Liver (tissue), 9 donors: ENCODE results near the gene DPY19L3. TPM values are rescaled to one million over a fixed set of nuclear protein-coding genes. Genes with fewer than 3 reads are reported as not detected.

Experiments used
- DNase-seq: peaks from one replicate; pipeline ENCODE4 v3.0.0-alpha.2; 2017; ENCODE audit warnings: low spot score
- H3K27ac ChIP-seq, 2 donors: one replicate each; pipeline ENCODE4 v1.7.0; 2013; ENCODE audit warnings: inconsistent platforms in 2 of 2, low read length in 2 of 2, control low read depth in 1 of 2, low read depth in 1 of 2, mild to moderate bottlenecking in 1 of 2
- H3K27me3 ChIP-seq, 4 donors: one replicate each; pipeline versions ENCODE4 v1.6.1 to v1.7.0; 2013; ENCODE audit warnings: low read length in 3 of 4, inconsistent platforms in 1 of 4, mild to moderate bottlenecking in 1 of 4, moderate library complexity in 1 of 4; ENCODE audit not compliant: control insufficient read depth in 4 of 4, insufficient read depth in 4 of 4
- H3K36me3 ChIP-seq, 4 donors: one replicate each; pipeline versions ENCODE4 v1.6.1 to v1.7.0; 2013; ENCODE audit warnings: low read length in 3 of 4, mild to moderate bottlenecking in 3 of 4, low read depth in 1 of 4, moderate library complexity in 1 of 4; ENCODE audit not compliant: control insufficient read depth in 4 of 4, insufficient read depth in 3 of 4
- H3K4me1 ChIP-seq, 4 donors: one replicate each; pipeline versions ENCODE4 v1.6.1 to v1.7.0; 2013; ENCODE audit warnings: low read length in 3 of 4, mild to moderate bottlenecking in 3 of 4, moderate library complexity in 1 of 4; ENCODE audit not compliant: control insufficient read depth in 4 of 4, insufficient read depth in 4 of 4
- H3K4me3 ChIP-seq, 3 donors: one replicate each; pipeline versions ENCODE4 v1.6.1 to v1.7.0; 2013; ENCODE audit warnings: low read length in 3 of 3, control low read depth in 1 of 3, low read depth in 1 of 3, mild to moderate bottlenecking in 1 of 3
- H3K9ac ChIP-seq, 2 donors: one replicate each; pipeline ENCODE4 v1.7.0; 2013; ENCODE audit warnings: low read length in 2 of 2, mild to moderate bottlenecking in 2 of 2, moderate library complexity in 2 of 2, control low read depth in 1 of 2, low read depth in 1 of 2
- H3K9me3 ChIP-seq, 4 donors: one replicate each; pipeline versions ENCODE4 v1.6.1 to v1.7.0; 2013; ENCODE audit warnings: low read length in 3 of 4; ENCODE audit not compliant: control insufficient read depth in 4 of 4
- EGR1 ChIP-seq, 2 donors: IDR thresholded peaks; 2 replicates each; pipeline ENCODE4 v1.6.1; 2016 to 2018; ENCODE audit warnings: antibody characterized with exemption in 2 of 2, low read depth in 2 of 2
- FOXA1 ChIP-seq: IDR thresholded peaks from 2 replicates; pipeline ENCODE4 v1.6.1; 2016; ENCODE audit warnings: antibody characterized with exemption
- FOXA2 ChIP-seq: IDR thresholded peaks from 2 replicates; pipeline ENCODE4 v1.6.1; 2016; ENCODE audit warnings: antibody characterized with exemption
- GABPA ChIP-seq, 2 donors: IDR thresholded peaks in 1 of 2; conservative IDR thresholded peaks in 1 of 2; 2 replicates each; pipeline ENCODE4 v1.6.1; 2016; ENCODE audit warnings: antibody characterized with exemption in 2 of 2, mild to moderate bottlenecking in 1 of 2, moderate library complexity in 1 of 2
- HNF4A ChIP-seq, 2 donors: conservative IDR thresholded peaks; 2 replicates each; pipeline ENCODE4 v1.6.1; 2016; ENCODE audit warnings: antibody characterized with exemption in 2 of 2, mild to moderate bottlenecking in 2 of 2
- JUND ChIP-seq, 2 donors: IDR thresholded peaks; 2 replicates each; pipeline ENCODE4 v1.6.1; 2016; ENCODE audit warnings: antibody characterized with exemption in 2 of 2
- MAX ChIP-seq: IDR thresholded peaks from 2 replicates; pipeline ENCODE4 v1.6.1; 2016; ENCODE audit warnings: antibody characterized with exemption
- NR2F2 ChIP-seq: IDR thresholded peaks from 2 replicates; pipeline ENCODE4 v1.6.1; 2016; ENCODE audit warnings: antibody characterized with exemption
- RAD21 ChIP-seq, 2 donors: IDR thresholded peaks; 2 replicates each; pipeline ENCODE4 v1.6.1; 2016; ENCODE audit warnings: antibody characterized with exemption in 2 of 2, mild to moderate bottlenecking in 2 of 2
- RXRA ChIP-seq, 2 donors: IDR thresholded peaks; 2 replicates each; pipeline ENCODE4 v1.6.1; 2017 to 2018; ENCODE audit warnings: antibody characterized with exemption in 2 of 2, mild to moderate bottlenecking in 1 of 2
- SP1 ChIP-seq: IDR thresholded peaks from 2 replicates; pipeline ENCODE4 v1.6.1; 2018; ENCODE audit warnings: antibody characterized with exemption, mild to moderate bottlenecking
- TAF1 ChIP-seq: conservative IDR thresholded peaks from 2 replicates; pipeline ENCODE4 v1.6.1; 2016; ENCODE audit warnings: antibody characterized with exemption, mild to moderate bottlenecking
- YY1 ChIP-seq: IDR thresholded peaks from 2 replicates; pipeline ENCODE4 v1.6.1; 2016; ENCODE audit warnings: antibody characterized with exemption, mild to moderate bottlenecking
- ZBTB33 ChIP-seq: IDR thresholded peaks from 2 replicates; pipeline ENCODE4 v1.6.1; 2016; ENCODE audit warnings: antibody characterized with exemption
- WGBS: extraction: QIAGEN DNeasy Blood & Tissue Kit; methylation state at CpG from one replicate; pipeline ENCODE4 v1.1.7; 2013; 5-methylcytosine and 5-hydroxymethylcytosine counted together
- polyA plus RNA-seq, 2 donors: library from polyadenylated mRNA; stranded (reverse) in 1 of 2; unstranded in 1 of 2; fragments of 200-250 nt in 1 of 2; fragments of >200 nt in 1 of 2; fragmentation: Nextera tagmentation in 1 of 2; extraction: Ambion mirVana in 1 of 2; gene quantifications; one replicate each; pipeline versions ENCODE4 v1.2.1 to v1.2.3, GENCODE V29; 2013 to 2015
- total RNA-seq, 2 donors: library from RNA; depleted of rRNA; stranded (reverse); fragments of >200 nt; gene quantifications; one replicate each; pipeline ENCODE4 v1.2.3, GENCODE V29; 2014
- TF ChIP-seq, protein P1 (sequence below): IDR thresholded peaks from 2 replicates; pipeline ENCODE4 v1.6.1; 2016; ENCODE audit warnings: antibody characterized with exemption
- TF ChIP-seq, protein P2 (sequence below): IDR thresholded peaks from 2 replicates; pipeline ENCODE4 v1.6.1; 2016; ENCODE audit warnings: antibody characterized with exemption, mild to moderate bottlenecking
- donor health status: healthy.
- donor health status: healthy.
- donor health status: healthy.
- donor health status: healthy.
- donor health status: healthy.

Gene DPY19L3
- total and polyA plus RNA-seq, 4 donors: 2.7 to 13.0 (median 7.4) TPM

DNA sequence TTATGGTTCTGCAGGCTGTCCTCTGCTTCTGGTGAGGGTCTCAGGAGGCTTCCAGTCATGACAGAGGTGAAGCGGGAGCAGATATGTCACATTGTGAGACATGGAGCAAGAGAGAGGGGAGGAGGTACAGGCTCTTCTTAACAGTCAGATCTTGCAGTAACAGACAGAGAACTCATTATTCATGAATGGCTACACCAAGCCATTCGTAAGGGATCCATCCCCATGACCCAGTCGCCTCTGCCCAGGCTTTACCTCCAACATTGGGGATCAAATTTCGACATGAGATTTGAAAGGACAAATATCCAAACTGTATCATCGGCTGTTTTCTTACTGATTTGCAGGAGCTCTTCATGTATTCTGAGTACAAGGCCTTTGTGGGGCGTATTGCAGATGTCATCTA, 38.5 kb upstream of the DPY19L3 start:
- no peak for DNase-seq
- H3K27ac ChIP-seq: no peak overlapping the region
- no peak overlapping the region for H3K9ac ChIP-seq
- TF ChIP-seq RAD21 (IDR thresholded peaks at IDR 0.05) (no peak), FOXA2 (no peak), EGR1 (IDR thresholded peaks at IDR 0.05; ENCODE audit: low read depth in 2 of 2) (no peak), RXRA (IDR thresholded peaks at IDR 0.05) (no peak), JUND (IDR thresholded peaks at IDR 0.05) (no peak), TAF1 (no peak), SP1 (no peak)
- TF ChIP-seq, protein P1, sequence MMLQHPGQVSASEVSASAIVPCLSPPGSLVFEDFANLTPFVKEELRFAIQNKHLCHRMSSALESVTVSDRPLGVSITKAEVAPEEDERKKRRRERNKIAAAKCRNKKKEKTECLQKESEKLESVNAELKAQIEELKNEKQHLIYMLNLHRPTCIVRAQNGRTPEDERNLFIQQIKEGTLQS: no peak
- TF ChIP-seq, protein P2, sequence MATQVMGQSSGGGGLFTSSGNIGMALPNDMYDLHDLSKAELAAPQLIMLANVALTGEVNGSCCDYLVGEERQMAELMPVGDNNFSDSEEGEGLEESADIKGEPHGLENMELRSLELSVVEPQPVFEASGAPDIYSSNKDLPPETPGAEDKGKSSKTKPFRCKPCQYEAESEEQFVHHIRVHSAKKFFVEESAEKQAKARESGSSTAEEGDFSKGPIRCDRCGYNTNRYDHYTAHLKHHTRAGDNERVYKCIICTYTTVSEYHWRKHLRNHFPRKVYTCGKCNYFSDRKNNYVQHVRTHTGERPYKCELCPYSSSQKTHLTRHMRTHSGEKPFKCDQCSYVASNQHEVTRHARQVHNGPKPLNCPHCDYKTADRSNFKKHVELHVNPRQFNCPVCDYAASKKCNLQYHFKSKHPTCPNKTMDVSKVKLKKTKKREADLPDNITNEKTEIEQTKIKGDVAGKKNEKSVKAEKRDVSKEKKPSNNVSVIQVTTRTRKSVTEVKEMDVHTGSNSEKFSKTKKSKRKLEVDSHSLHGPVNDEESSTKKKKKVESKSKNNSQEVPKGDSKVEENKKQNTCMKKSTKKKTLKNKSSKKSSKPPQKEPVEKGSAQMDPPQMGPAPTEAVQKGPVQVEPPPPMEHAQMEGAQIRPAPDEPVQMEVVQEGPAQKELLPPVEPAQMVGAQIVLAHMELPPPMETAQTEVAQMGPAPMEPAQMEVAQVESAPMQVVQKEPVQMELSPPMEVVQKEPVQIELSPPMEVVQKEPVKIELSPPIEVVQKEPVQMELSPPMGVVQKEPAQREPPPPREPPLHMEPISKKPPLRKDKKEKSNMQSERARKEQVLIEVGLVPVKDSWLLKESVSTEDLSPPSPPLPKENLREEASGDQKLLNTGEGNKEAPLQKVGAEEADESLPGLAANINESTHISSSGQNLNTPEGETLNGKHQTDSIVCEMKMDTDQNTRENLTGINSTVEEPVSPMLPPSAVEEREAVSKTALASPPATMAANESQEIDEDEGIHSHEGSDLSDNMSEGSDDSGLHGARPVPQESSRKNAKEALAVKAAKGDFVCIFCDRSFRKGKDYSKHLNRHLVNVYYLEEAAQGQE: no peak
- H3K9me3 ChIP-seq: no peaks in the 10 kb centered on the region
- WGBS: 88% methylated on average over 6 of the region's 6 CpGs
- peaks cover 0 to 5% (median 1%) of the 10 kb centered on the region in 4 donors for H3K36me3 ChIP-seq
- peaks cover 3 to 21% (median 14%) of the 10 kb centered on the region in 4 donors for H3K4me1 ChIP-seq
- H3K4me3 ChIP-seq: no peak overlapping the region
- H3K27me3 ChIP-seq: no peaks in the 10 kb centered on the region

DNA sequence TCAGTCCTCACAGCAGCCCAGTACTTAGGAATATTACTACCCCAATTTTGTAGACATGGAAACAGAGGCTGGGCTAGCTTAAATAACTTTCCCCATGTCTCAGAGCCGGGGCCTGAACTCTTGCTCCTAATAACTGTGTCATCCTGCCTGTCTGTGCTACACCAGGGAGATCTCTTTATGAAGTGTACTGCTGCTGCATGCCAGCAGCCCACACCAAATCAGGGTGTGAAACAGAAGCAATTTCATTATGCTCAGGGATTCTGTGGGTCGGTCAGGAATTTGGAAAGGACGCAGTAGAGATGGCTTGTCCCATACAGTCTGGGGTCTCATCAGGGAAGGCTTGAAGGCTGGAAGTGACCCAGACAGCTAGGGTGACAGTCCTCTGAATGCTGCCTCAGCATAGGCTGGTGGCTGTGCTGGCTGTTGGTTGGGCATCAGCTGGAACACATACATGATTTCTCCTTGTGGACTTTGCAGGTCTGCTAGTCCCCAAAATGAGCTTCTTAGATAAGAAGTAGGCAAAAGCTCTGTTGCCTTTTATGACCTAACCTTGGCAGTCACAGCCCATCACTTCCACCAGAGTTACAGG, 37.5 kb upstream of the DPY19L3 start:
- Histone ChIP-seq H3K27me3 (no peaks in the 10 kb centered on the region), H3K4me3 (no peak overlapping the region), H3K36me3 (peaks cover 0 to 8% (median 2%) of the 10 kb centered on the region in 4 donors), H3K27ac (no peak overlapping the region), H3K4me1 (peaks cover 3 to 15% (median 9%) of the 10 kb centered on the region in 4 donors), H3K9me3 (no peaks in the 10 kb centered on the region), H3K9ac (no peak overlapping the region)
- TF ChIP-seq YY1 (no peak), EGR1 (IDR thresholded peaks at IDR 0.05; ENCODE audit: low read depth in 2 of 2) (no peak), RAD21 (IDR thresholded peaks at IDR 0.05) (no peak), MAX (no peak), ZBTB33 (no peak), HNF4A (conservative IDR thresholded peaks at IDR 0.05) (no peak), FOXA1 (no peak), TAF1 (no peak), SP1 (no peak), RXRA (IDR thresholded peaks at IDR 0.05) (no peak), NR2F2 (no peak), GABPA (IDR thresholded peaks at IDR 0.05 in 1 of 2, conservative IDR thresholded peaks at IDR 0.05 in 1 of 2) (no peak)
- TF ChIP-seq, protein P1: no peak
- WGBS: 93% methylated on average over 3 of the region's 3 CpGs
- DNase-seq: no peak
